ENCODE data around the gene NRK.
"Not testable (repeated sequence)": the region's sequence is repeated elsewhere in the genome, so short reads cannot be mapped to it uniquely, and the experiment has no call there.

The NRK gene

GRCh38 chrX:105882581-105883275 is 60.4 kb downstream of the NRK start:
- DNase-seq = peak; percentile 37

- no peak for DNase-seq
These were observed 72.4 kb downstream of the NRK start for GRCh38 chrX:105894721-105895120.

DNA sequence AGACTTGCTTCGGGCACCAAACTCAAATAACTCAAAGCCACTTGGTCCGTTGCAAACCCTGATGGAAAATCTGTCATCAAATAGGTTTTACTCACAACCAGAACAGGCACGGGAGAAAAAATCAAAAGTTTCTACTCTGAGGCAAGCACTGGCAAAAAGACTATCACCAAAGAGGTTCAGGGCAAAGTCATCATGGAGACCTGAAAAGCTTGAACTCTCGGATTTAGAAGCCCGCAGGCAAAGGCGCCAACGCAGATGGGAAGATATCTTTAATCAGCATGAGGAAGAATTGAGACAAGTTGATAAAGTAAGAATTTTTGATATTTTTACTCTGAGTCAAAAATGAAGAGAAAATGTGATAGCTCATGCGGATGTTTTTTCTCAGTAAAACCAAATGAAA is 87.2 kb downstream of the NRK start:
- DNase-seq = no peak

- DNase-seq = no peak
These were observed 88.3 kb downstream of the NRK start for GRCh38 chrX:105910563-105911105.

- no peak for DNase-seq
These were observed 122.9 kb downstream of the NRK start for GRCh38 chrX:105945266-105945665.

DNA sequence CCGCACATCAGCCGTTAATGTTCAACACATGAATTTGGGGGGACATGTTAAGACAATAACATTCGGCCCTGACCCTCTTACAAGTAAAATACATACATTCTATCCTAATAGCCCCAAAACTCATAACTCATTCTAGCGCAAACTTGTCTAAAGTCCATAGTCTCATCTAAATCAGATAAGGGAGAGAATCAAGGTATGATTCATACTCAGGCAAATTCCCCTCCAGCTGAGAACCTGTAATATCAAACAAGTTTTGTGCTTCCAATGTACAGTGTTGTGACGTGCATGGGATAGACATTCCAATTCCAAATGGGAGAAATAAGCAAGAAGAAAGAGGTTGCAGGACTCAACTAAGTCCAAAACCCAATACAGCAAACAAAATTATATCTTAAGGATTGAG is 147.1 kb downstream of the NRK start:
- DNase-seq = no peak

DNA sequence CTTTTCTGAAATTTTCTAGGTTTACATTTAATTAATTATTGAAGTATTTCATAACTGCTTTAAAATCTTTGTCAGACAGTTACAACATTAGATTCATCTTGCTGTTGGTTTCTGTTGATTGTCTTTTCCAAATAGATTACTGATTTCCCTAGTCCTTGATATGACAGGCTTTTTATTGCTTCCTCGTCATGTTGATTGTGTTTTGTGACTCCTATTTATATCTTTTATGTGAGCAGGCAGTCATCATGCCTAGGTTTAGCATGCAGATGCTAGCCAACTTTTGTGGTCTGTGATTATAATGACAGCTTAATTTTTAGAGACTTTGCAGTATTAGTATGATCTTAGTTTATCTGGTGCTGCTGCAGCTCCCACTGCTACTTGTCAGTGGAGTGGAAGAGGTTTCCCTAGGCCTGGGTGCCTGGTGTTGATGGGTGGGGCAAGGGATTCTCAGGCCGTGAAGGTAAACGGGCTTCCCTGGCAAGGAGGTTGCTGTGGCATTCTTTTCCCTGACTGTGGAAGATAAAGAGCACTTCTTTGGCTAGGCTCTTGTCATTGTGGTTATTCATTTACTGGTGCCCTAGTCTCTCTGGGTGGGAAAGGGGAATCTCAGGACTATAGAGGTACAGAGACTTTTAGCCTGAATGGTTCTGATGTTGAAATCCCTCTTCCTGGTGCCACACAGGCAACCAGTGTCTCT is 150.5 kb downstream of the NRK start:
- no peak for DNase-seq

GRCh38 chrX:105973387-105973739 is 151.0 kb downstream of the NRK start:
- no peak for DNase-seq

DNA sequence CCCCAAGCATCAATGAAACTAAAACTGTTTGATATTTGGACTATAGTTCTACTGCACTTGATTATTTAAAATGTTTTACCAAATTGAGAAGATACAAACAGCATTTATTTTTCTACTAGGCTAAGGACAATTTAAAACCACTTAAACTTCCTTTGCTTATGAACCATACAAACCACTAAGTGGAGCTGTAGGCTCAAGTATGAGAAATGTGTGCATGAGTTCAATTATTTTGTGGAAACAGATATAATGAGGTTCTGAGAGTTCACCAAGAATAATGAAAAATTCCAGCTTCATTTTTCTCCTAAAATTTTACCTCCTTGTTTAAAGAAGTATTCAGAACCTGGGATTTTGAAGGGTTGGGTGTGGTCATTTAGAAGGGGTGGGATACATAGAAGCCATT is 153.0 kb downstream of the NRK start:
- DNase-seq = no peak

- no peak for DNase-seq
These were observed 159.6 kb downstream of the NRK start for GRCh38 chrX:105981772-105982485.

- not testable (repeated sequence) for DNase-seq
These were observed 166.1 kb downstream of the NRK start for GRCh38 chrX:105988487-105988886.

DNA sequence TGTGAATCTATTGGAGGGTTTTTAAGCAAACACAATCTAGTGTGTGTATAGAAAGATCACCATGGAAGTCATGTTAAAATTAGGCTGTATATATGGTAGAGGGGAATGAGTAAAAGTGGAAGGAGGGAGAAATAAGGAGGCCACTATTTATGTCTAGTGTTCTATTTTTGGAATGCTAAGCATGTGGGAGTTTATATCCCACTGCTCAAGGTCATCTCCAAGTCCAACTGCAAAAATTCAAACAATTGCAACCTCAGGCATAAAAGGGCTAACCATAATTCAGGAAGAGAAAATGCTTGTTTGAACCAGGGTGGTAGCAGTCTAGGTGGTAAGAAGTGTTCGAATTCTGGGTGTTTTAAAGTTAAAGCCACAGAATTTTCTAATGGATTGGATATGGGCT is 177.0 kb downstream of the NRK start:
- DNase-seq = no peak

DNA sequence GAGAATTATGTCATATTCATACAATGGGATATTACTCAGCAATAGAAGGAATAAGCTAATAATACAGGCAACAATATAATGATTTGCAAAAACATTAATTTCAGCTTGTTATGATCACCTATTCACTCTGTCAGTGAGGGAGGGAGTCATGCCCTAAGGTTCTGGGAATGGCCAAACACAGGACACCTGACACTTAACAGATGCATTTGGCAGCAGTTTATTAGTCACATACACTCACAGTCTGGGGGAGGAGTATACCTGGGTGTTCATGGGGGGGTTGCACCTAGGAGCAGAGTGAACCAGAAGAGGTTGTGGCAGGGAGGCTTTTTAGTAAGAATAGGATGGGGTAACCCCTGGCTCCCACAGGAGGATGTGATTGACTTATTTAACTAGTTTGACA is 177.9 kb downstream of the NRK start:
- DNase-seq = no peak

DNA sequence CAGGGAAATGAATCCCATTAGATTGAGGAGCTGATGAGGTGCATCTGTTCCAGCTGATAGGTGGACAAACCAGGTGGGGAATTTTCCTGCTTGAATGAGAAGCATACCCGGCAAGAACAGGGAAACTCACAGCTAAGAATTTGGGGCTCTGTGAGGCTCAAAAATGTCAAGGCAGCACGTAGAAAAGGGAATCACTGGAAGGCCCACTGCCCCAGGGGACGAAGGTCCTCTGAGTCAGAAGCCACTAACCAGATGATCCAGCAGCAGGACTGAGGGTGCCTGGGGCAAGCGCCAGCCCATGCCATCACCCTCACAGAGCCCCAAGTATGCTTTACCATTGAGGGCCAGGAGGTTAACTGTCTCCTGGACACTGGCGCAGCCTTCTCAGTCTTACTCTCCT is 178.3 kb downstream of the NRK start:
- not testable (repeated sequence) for DNase-seq

DNA sequence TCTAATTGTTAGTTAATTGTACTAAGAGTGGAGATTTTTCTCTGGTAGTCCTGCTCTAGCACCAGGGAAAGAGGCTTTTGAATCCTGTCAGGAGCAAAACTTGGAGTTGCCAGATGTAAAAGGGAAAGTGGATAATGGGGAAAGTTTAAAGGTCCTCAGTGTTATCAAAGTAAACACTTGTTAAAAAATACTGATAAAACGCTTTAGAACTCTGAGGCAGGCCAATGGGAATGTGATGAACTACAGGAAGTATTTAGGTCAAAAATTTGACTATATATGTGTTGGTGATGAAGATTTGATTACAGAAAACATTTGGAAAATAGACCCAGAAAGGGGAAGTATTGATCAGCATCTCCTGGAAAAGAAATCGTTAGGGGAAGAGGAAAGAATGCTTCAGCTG is 183.3 kb downstream of the NRK start:
- DNase-seq = no peak

GRCh38 chrX:106007815-106008214 is 185.5 kb downstream of the NRK start:
- no peak for DNase-seq
